Stimulated activated CD4-positive, alpha-beta T cell treated with anti-CD3 and anti-CD28 coated beads, Interleukin-1b, Interleukin-23, amount 100 ng/mL, for 1 hour (primary cell): ENCODE measurements around the gene TBC1D2B.

Experiments used
- DNase-seq, 2 donors: peaks; one replicate each; pipeline ENCODE4 v3.0.0-alpha.2; 2020; ENCODE audit warnings: low read depth in 2 of 2

The TBC1D2B gene

GRCh38 chr15:78072080-78072892 is 5.2 kb downstream of the TBC1D2B start:
- no peak for DNase-seq

- no peak for DNase-seq
Observed at GRCh38 chr15:78071383-78071782, 6.1 kb downstream of the TBC1D2B start.

GRCh38 chr15:78070049-78070700 is 7.3 kb downstream of the TBC1D2B start:
- no peak for DNase-seq

- no peak for DNase-seq
Observed at GRCh38 chr15:78069462-78070029, 8.0 kb downstream of the TBC1D2B start.

GRCh38 chr15:78069052-78069414 is 8.5 kb downstream of the TBC1D2B start:
- no peak for DNase-seq

GRCh38 chr15:78067328-78068228 is 9.9 kb downstream of the TBC1D2B start:
- no peak for DNase-seq

- no peak for DNase-seq
Observed at GRCh38 chr15:78065973-78066946, 11.3 kb downstream of the TBC1D2B start.

GRCh38 chr15:78065284-78065872 is 12.1 kb downstream of the TBC1D2B start:
- DNase-seq, result no peak

GRCh38 chr15:78064544-78064943 is 13.0 kb downstream of the TBC1D2B start:
- DNase-seq, result no peak

GRCh38 chr15:78063970-78064385 is 13.5 kb downstream of the TBC1D2B start:
- DNase-seq, result no peak

GRCh38 chr15:78063217-78063616 is 14.3 kb downstream of the TBC1D2B start:
- DNase-seq, result no peak

GRCh38 chr15:78061963-78062427 is 15.5 kb downstream of the TBC1D2B start:
- DNase-seq, result no peak

- DNase-seq, result no peak
Observed at GRCh38 chr15:78060232-78060631, 17.3 kb downstream of the TBC1D2B start.

GRCh38 chr15:78059110-78059839 is 18.2 kb downstream of the TBC1D2B start:
- DNase-seq, result no peak

- no peak for DNase-seq
Observed at GRCh38 chr15:78058401-78058935, 19.0 kb downstream of the TBC1D2B start.

GRCh38 chr15:78057803-78058202 is 19.7 kb downstream of the TBC1D2B start:
- no peak for DNase-seq

- no peak for DNase-seq
Observed at GRCh38 chr15:78056714-78057269, 20.7 kb downstream of the TBC1D2B start.

- DNase-seq, result no peak
Observed at GRCh38 chr15:78055919-78056713, 21.4 kb downstream of the TBC1D2B start.
